ENCODE results near the gene CCM2L. TPM values are rescaled to one million over a fixed set of nuclear protein-coding genes. Genes with fewer than 3 reads are reported as not detected.

CCM2L gene
- total and polyA plus RNA-seq, 2 of the 4 experiments (the other 2 are of a cell fraction) = not detected

GRCh38 chr20:32050851-32051556 lies 40.8 kb downstream of the CCM2L start:
- H3K4me3 ChIP-seq (ENCODE audit: insufficient read depth, low read depth, low read length) = no peak overlapping the region
- no peak for ATAC-seq (ENCODE audit: low read depth)
- H3K56ac ChIP-seq (ENCODE audit: extremely low read depth, insufficient read depth, low read length) = no peak overlapping the region
- no peak for TF ChIP-seq MXI1 (IDR thresholded peaks at IDR 0.05; ENCODE audit: borderline replicate concordance, low read depth, low read length)
- TF ChIP-seq ELK1 (IDR thresholded peaks at IDR 0.05; ENCODE audit: borderline replicate concordance, low read depth, low read length) = no peak
- no peak for TF ChIP-seq RCOR1 (IDR thresholded peaks at IDR 0.05; ENCODE audit: insufficient replicate concordance, low read length)
- TF ChIP-seq MAZ (IDR thresholded peaks at IDR 0.05; ENCODE audit: borderline replicate concordance, low read depth, low read length) = no peak
- no peak for TF ChIP-seq RAD21 (IDR thresholded peaks at IDR 0.05; ENCODE audit: low read length)
- TF ChIP-seq CTCF (conservative IDR thresholded peaks at IDR 0.05; ENCODE audit: low read depth, low read length) = no peak
- TF ChIP-seq RFX5 (IDR thresholded peaks at IDR 0.05; ENCODE audit: low read depth, low read length) = no peak
- no peak for TF ChIP-seq MAFK (IDR thresholded peaks at IDR 0.05; ENCODE audit: low read depth, low read length)
- TF ChIP-seq BHLHE40 (IDR thresholded peaks at IDR 0.05; ENCODE audit: low read depth, low read length) = no peak
- no peak for TF ChIP-seq CHD1 (IDR thresholded peaks at IDR 0.05; ENCODE audit: low read depth, low read length)
- TF ChIP-seq NFE2L2 (IDR thresholded peaks at IDR 0.05; ENCODE audit: low read depth, low read length) = no peak
- no peak for TF ChIP-seq CEBPB (IDR thresholded peaks at IDR 0.05; ENCODE audit: low read depth, low read length)
- H3K4ac ChIP-seq (ENCODE audit: low read depth, low read length) = no peak overlapping the region
- no peaks in the 10 kb centered on the region for H3K9me1 ChIP-seq (ENCODE audit: insufficient read depth, low read length)
- H3K14ac ChIP-seq (replicated peaks; ENCODE audit: low read depth, low read length) = no peak overlapping the region
- H3K4me2 ChIP-seq (ENCODE audit: low read depth, low read length) = no peak overlapping the region
- H3K4me1 ChIP-seq (ENCODE audit: control insufficient read depth, insufficient read depth, low read length) = no peaks in the 10 kb centered on the region
- no peak overlapping the region for H2BK20ac ChIP-seq (ENCODE audit: low read depth, low read length)
- no peak overlapping the region for H3K23ac ChIP-seq (ENCODE audit: low read depth, low read length)
- H2AK9ac ChIP-seq (replicated peaks; ENCODE audit: low read depth, low read length, poor library complexity) = no peak overlapping the region
- peaks cover 7% of the 10 kb centered on the region for H3K9me3 ChIP-seq (ENCODE audit: control insufficient read depth, insufficient read depth, low read length)
- intact Hi-C loops (cut with micrococcal nuclease) = no loop called here
- H3K18ac ChIP-seq (ENCODE audit: low read depth, low read length) = no peak overlapping the region
- H4K91ac ChIP-seq (ENCODE audit: insufficient read depth, low read depth, low read length) = no peak overlapping the region
- H4K20me1 ChIP-seq (ENCODE audit: insufficient read depth, low read length) = no peaks in the 10 kb centered on the region
- no peak overlapping the region for H2AFZ ChIP-seq (replicated peaks; ENCODE audit: low read length, poor library complexity)
- no TSS peak for BruUV-seq (replicated peaks)
- dilution Hi-C loops (cut with HindIII; ENCODE audit: low sequenced_read_pairs, unreplicated experiment) = no loop called here
- H2BK5ac ChIP-seq (ENCODE audit: low read depth, low read length, poor library complexity, severe bottlenecking) = no peak overlapping the region
- no peak overlapping the region for H4K8ac ChIP-seq (ENCODE audit: low read depth in 2 of 2, low read length in 2 of 2)
- H2AK5ac ChIP-seq (ENCODE audit: low read depth, low read length) = no peak overlapping the region
- no peak overlapping the region for H2BK120ac ChIP-seq (ENCODE audit: low read depth, low read length)
- no peak overlapping the region for H4K5ac ChIP-seq (ENCODE audit: low read depth, low read length)
- DNase-seq = no peak
- in situ Hi-C loops (cut with MboI; ENCODE audit: low sequenced_read_pairs) = no loop called here
- H3K27me3 ChIP-seq (ENCODE audit: control insufficient read depth, insufficient read depth, low read length) = peaks cover 58% of the 10 kb centered on the region
- H2BK15ac ChIP-seq (ENCODE audit: low read depth, low read length) = no peak overlapping the region
- ChIA-PET POLR2A (ENCODE audit: unreplicated experiment) (no interaction called here), CTCF (no interaction called here)
- H3K36me3 ChIP-seq (ENCODE audit: control insufficient read depth, insufficient read depth, low read length) = no peaks in the 10 kb centered on the region
- 4% methylated on average over 5 of the region's 17 CpGs; no CpG with 5 or more reads in 1 of the 2 experiments for WGBS, 2 experiments (ENCODE audit: extremely low coverage in 2 of 2, insufficient read length in 1 of 2)
- no peak overlapping the region for H3K27ac ChIP-seq (ENCODE audit: insufficient read depth, low read length)
- H3K9ac ChIP-seq (ENCODE audit: low read depth, low read length) = no peak overlapping the region
- H3K79me1 ChIP-seq (ENCODE audit: low read depth in 1 of 2, low read length in 2 of 2) = no peaks in the 10 kb centered on the region
